Neutrophil (primary cell): ENCODE data around the gene SPECC1L.
A peak's percentile ranks its signal among the peaks of the same experiment; 100 is the strongest.

Experiments
- H3K27ac ChIP-seq: fragments of 200-600 bp; sonication (generic); 2 replicates; pipeline ENCODE4 v1.5.1; 2016; ENCODE audit warnings: mild to moderate bottlenecking, moderate library complexity
- H3K27me3 ChIP-seq: fragments of 200-600 bp; sonication (generic); 2 replicates; pipeline ENCODE4 v1.6.0; 2016; ENCODE audit warnings: mild to moderate bottlenecking
- H3K36me3 ChIP-seq: fragments of 200-600 bp; sonication (generic); 2 replicates; pipeline ENCODE4 v1.5.1; 2017
- H3K4me1 ChIP-seq, 2 experiments: fragments of 200-600 bp in 1 of 2; sonication (generic) in 1 of 2; 1 replicate in 1 of 2; 2 replicates in 1 of 2; pipeline versions ENCODE4 v1.5.1 to v1.6.1; 2013 to 2016; ENCODE audit warnings: low read depth in 1 of 2, low read length in 1 of 2, mild to moderate bottlenecking in 1 of 2, moderate library complexity in 1 of 2; ENCODE audit not compliant: control insufficient read depth in 1 of 2, insufficient read depth in 1 of 2
- H3K4me3 ChIP-seq, 2 experiments: fragments of 200-600 bp in 1 of 2; sonication (generic) in 1 of 2; 1 replicate in 1 of 2; 2 replicates in 1 of 2; pipeline ENCODE4 v1.5.1; 2013 to 2016; ENCODE audit warnings: low read depth in 1 of 2, low read length in 1 of 2, mild to moderate bottlenecking in 1 of 2, moderate library complexity in 1 of 2
- H3K9me3 ChIP-seq: fragments of 200-600 bp; sonication (generic); 2 replicates; pipeline ENCODE4 v1.5.1; 2016
- CTCF ChIP-seq: fragments of 200-600 bp; sonication (generic); IDR thresholded peaks from 2 replicates; pipeline ENCODE4 v1.5.1; 2016; ENCODE audit warnings: antibody characterized with exemption

SPECC1L gene

GRCh38 chr22:24433828-24434470 lies 163.3 kb downstream of the SPECC1L start:
- no peaks in the 10 kb centered on the region for H3K27me3 ChIP-seq
- H3K27ac ChIP-seq: peak overlapping the region; percentile 97
- H3K4me3 ChIP-seq: peak overlapping the region; percentile 6 to 49
- H3K4me1 ChIP-seq: peaks cover 98 to 99% of the 10 kb centered on the region in 2 experiments
- peaks cover 55% of the 10 kb centered on the region for H3K36me3 ChIP-seq
- no peak for TF ChIP-seq CTCF
- no peaks in the 10 kb centered on the region for H3K9me3 ChIP-seq

- H3K4me3 ChIP-seq: peak overlapping the region; percentile 49
- H3K9me3 ChIP-seq: no peaks in the 10 kb centered on the region
- peak overlapping the region; percentile 97 for H3K27ac ChIP-seq
- no peaks in the 10 kb centered on the region for H3K27me3 ChIP-seq
- TF ChIP-seq CTCF: no peak
- peaks cover 98% of the 10 kb centered on the region in 2 experiments for H3K4me1 ChIP-seq
- peaks cover 55% of the 10 kb centered on the region for H3K36me3 ChIP-seq
These were observed 164.1 kb downstream of the SPECC1L start for GRCh38 chr22:24434471-24435322.

- Histone ChIP-seq H3K4me1 (peaks cover 98% of the 10 kb centered on the region in 2 experiments), H3K9me3 (no peaks in the 10 kb centered on the region), H3K36me3 (peaks cover 55% of the 10 kb centered on the region), H3K27me3 (no peaks in the 10 kb centered on the region), H3K27ac (peak overlapping the region; percentile 97), H3K4me3 (peak overlapping the region; percentile 49)
- TF ChIP-seq CTCF: no peak
These were observed 164.7 kb downstream of the SPECC1L start for GRCh38 chr22:24435323-24435645.

GRCh38 chr22:24435861-24436371 lies 165.3 kb downstream of the SPECC1L start:
- Histone ChIP-seq H3K27ac (peak overlapping the region; percentile 97), H3K9me3 (no peaks in the 10 kb centered on the region), H3K4me3 (no peak overlapping the region), H3K4me1 (peaks cover 98% of the 10 kb centered on the region in 2 experiments), H3K27me3 (no peaks in the 10 kb centered on the region), H3K36me3 (peaks cover 52% of the 10 kb centered on the region)
- TF ChIP-seq CTCF: no peak

- no peak for TF ChIP-seq CTCF
- peaks cover 51% of the 10 kb centered on the region for H3K36me3 ChIP-seq
- no peaks in the 10 kb centered on the region for H3K27me3 ChIP-seq
- peaks cover 98% of the 10 kb centered on the region in 2 experiments for H3K4me1 ChIP-seq
- H3K4me3 ChIP-seq: no peak overlapping the region
- H3K27ac ChIP-seq: peak overlapping the region; percentile 97
- no peaks in the 10 kb centered on the region for H3K9me3 ChIP-seq
These were observed 165.9 kb downstream of the SPECC1L start for GRCh38 chr22:24436553-24436952.
